ENCODE measurements around the gene DLGAP1. TPM values are rescaled to one million over a fixed set of nuclear protein-coding genes. Genes with fewer than 3 reads are reported as not detected.

DLGAP1 gene
- total RNA-seq, 1 donor from 2014 or later, result 0.05 TPM

- no peaks in the 10 kb centered on the region for H3K4me1 Mint-ChIP-seq (ENCODE audit: unreplicated experiment)
- H3K27me3 Mint-ChIP-seq (ENCODE audit: unreplicated experiment), result no peaks in the 10 kb centered on the region
- no peak for DNase-seq (ENCODE audit: extremely low spot score, unreplicated experiment)
- peaks cover 11% of the 10 kb centered on the region for H3K9me3 Mint-ChIP-seq (ENCODE audit: unreplicated experiment)
- H3K36me3 Mint-ChIP-seq (ENCODE audit: unreplicated experiment), result no peaks in the 10 kb centered on the region
- TF ChIP-seq CTCF (IDR thresholded peaks at IDR 0.05), result no peak
- H3K27ac Mint-ChIP-seq (ENCODE audit: unreplicated experiment), result no peak overlapping the region
- no peak overlapping the region for H3K4me3 Mint-ChIP-seq (ENCODE audit: unreplicated experiment)
These were observed 773.0 kb downstream of the DLGAP1 start for GRCh38 chr18:3682061-3682460.

- H3K36me3 Mint-ChIP-seq (ENCODE audit: unreplicated experiment), result no peaks in the 10 kb centered on the region
- H3K9me3 Mint-ChIP-seq (ENCODE audit: unreplicated experiment), result peaks cover 6% of the 10 kb centered on the region
- H3K4me3 Mint-ChIP-seq (ENCODE audit: unreplicated experiment), result no peak overlapping the region
- H3K4me1 Mint-ChIP-seq (ENCODE audit: unreplicated experiment), result peaks cover 5% of the 10 kb centered on the region
- H3K27me3 Mint-ChIP-seq (ENCODE audit: unreplicated experiment), result no peaks in the 10 kb centered on the region
- no peak overlapping the region for H3K27ac Mint-ChIP-seq (ENCODE audit: unreplicated experiment)
- no peak for TF ChIP-seq CTCF (IDR thresholded peaks at IDR 0.05)
- no peak for DNase-seq (ENCODE audit: extremely low spot score, unreplicated experiment)
These were observed 775.9 kb downstream of the DLGAP1 start for GRCh38 chr18:3679241-3679640.

- Mint-ChIP-seq H3K9me3 (ENCODE audit: unreplicated experiment) (no peaks in the 10 kb centered on the region), H3K36me3 (ENCODE audit: unreplicated experiment) (no peaks in the 10 kb centered on the region), H3K27me3 (ENCODE audit: unreplicated experiment) (peaks cover 3% of the 10 kb centered on the region), H3K4me1 (ENCODE audit: unreplicated experiment) (peaks cover 5% of the 10 kb centered on the region), H3K27ac (ENCODE audit: unreplicated experiment) (no peak overlapping the region), H3K4me3 (ENCODE audit: unreplicated experiment) (no peak overlapping the region)
- no peak for DNase-seq (ENCODE audit: extremely low spot score, unreplicated experiment)
- no peak for TF ChIP-seq CTCF (IDR thresholded peaks at IDR 0.05)
These were observed 779.1 kb downstream of the DLGAP1 start for GRCh38 chr18:3675994-3676393.

- no peak overlapping the region for H3K27ac Mint-ChIP-seq (ENCODE audit: unreplicated experiment)
- DNase-seq (ENCODE audit: extremely low spot score, unreplicated experiment), result no peak
- H3K9me3 Mint-ChIP-seq (ENCODE audit: unreplicated experiment), result no peaks in the 10 kb centered on the region
- H3K27me3 Mint-ChIP-seq (ENCODE audit: unreplicated experiment), result peaks cover 3% of the 10 kb centered on the region
- peaks cover 5% of the 10 kb centered on the region for H3K4me1 Mint-ChIP-seq (ENCODE audit: unreplicated experiment)
- no peaks in the 10 kb centered on the region for H3K36me3 Mint-ChIP-seq (ENCODE audit: unreplicated experiment)
- H3K4me3 Mint-ChIP-seq (ENCODE audit: unreplicated experiment), result no peak overlapping the region
- TF ChIP-seq CTCF (IDR thresholded peaks at IDR 0.05), result no peak
These were observed 779.7 kb downstream of the DLGAP1 start for GRCh38 chr18:3675446-3675845.

- H3K9me3 Mint-ChIP-seq (ENCODE audit: unreplicated experiment), result no peaks in the 10 kb centered on the region
- H3K27ac Mint-ChIP-seq (ENCODE audit: unreplicated experiment), result no peak overlapping the region
- no peak overlapping the region for H3K4me3 Mint-ChIP-seq (ENCODE audit: unreplicated experiment)
- no peak for TF ChIP-seq CTCF (IDR thresholded peaks at IDR 0.05)
- peaks cover 3% of the 10 kb centered on the region for H3K27me3 Mint-ChIP-seq (ENCODE audit: unreplicated experiment)
- no peaks in the 10 kb centered on the region for H3K36me3 Mint-ChIP-seq (ENCODE audit: unreplicated experiment)
- DNase-seq (ENCODE audit: extremely low spot score, unreplicated experiment), result no peak
- H3K4me1 Mint-ChIP-seq (ENCODE audit: unreplicated experiment), result peaks cover 5% of the 10 kb centered on the region
These were observed 783.9 kb downstream of the DLGAP1 start for GRCh38 chr18:3671176-3671575.
